Measurements from ENCODE around the gene CRTAP.
"Not testable (repeated sequence)": the region's sequence is repeated elsewhere in the genome, so short reads cannot be mapped to it uniquely, and the experiment has no call there.

Gene CRTAP

GRCh38 chr3:33144433-33144832 lies 30.6 kb downstream of the CRTAP start:
- no peak for FAIRE-seq

DNA sequence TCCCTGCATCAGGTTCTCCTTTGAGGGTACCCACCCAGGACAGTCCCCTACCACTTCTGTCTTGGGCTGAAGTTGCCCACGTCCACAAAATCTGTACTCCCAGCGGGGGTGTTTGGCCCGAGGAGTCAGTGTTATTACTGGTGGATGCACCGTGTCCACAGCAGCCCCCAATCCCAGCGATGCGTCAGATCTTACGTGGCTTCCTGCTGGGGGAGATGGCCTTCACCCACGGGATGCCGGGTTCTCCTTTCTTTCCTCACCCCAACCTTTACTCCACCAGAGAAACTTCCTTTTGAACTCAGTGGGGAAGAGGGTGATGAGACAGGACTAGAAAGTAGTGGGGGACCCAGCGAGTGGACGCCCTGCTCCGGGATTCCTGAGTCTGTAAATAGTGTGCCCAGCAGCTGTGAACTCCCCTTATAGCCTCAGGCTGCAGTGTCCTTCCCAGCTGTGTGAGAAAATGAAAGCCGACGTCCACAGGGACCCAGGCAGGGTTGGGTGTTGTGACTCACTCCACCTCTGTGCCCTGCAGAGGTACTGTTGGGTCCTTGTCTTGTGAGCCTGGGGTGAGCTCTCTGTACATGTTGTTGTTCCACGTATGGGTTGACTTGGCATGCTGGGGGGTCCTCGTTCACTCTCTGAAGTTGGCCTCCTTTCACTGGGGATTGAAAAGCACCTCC lies 31.5 kb downstream of the CRTAP start:
- FAIRE-seq = no peak

DNA sequence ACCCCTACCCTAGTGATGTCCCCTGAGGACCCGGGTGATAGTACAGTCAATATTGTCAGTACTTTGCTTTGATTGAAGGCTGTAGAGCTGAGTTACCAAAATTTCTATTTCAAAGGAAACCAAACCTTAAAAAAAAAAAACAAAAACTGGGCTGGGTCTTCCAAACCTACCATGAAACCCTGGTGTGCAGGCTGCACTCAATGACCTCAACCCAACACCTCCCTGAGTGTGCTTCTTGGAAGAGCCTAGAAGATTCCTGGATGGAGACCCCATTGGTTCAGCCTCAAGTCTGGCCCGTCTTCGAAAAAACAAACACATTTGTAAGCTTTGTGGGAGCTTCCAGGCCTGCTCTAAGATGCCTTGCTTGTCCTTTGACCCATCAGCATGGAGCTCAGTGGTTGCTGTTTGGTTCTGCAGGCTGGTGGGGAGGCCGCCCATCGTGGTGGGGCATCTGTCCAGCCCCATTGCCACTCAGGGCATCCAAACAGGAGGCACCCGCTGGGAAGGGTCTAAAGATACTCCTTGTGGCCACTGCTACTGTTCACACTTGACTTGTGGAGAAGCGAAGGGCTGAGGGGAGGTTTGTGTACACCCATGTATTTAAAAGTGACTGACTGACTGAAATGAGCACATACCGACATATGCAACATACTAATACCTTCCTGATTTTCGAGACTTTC lies 32.2 kb downstream of the CRTAP start:
- no peak for FAIRE-seq

GRCh38 chr3:33146791-33147445 lies 33.1 kb downstream of the CRTAP start:
- FAIRE-seq = no peak

DNA sequence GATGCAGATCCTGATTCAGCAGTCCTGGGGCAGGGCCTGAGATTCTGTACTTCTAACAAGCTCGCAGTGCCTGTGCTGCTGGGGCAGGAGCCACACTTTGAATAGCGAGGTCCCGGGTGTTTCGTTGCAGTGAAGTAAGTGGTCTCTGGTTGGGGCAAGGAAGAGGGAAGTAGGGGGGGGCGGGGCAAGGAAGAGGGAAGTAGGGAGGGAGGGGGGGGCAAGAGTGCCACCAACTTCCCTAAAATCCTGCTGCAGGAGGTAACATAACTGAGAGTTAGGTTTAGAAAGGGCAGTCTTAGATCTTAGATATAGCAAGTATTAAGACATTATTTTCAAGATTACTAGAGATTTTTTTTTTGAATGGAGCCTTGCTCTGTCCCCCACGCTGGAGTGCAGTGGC lies 35.5 kb downstream of the CRTAP start:
- FAIRE-seq = no peak

- no peak for FAIRE-seq
Observed at GRCh38 chr3:33152363-33153360, 38.8 kb downstream of the CRTAP start.

DNA sequence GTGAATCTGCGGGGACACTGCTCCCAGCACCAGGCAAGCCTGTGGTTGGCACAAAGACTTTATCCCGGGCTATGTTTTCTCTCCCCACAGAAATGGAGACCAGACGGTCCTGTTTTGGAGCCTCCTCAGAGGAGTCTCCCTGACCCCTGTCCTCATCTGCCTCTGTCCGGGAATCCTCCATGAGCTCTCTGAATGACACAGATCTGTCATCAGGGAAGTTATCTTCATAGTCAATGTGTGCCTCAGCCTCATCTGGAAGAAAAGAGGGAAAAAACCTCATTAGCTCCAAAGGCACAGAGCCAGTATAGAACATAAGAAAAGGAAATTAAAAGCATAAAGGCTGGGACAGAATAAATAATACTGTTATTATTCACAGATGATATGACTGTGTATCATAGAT lies 40.0 kb downstream of the CRTAP start:
- FAIRE-seq = no peak

DNA sequence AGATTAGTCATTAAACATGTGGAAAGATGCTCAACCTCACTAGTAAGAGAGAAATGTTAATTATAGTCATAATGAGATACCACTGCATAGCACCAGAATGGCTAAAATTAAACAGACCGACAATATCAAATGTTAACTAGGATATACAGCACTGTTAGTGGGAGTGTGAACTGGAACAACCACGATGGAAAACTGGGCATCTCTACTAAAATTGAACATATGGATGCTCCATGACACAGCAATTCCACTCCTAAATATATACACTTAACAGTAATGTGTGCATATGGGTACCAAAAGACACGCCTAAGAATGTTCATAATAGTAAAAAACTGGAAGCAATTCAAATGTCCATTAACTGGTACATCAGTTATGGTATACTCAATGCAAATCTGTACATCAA lies 41.5 kb downstream of the CRTAP start:
- FAIRE-seq = no peak

GRCh38 chr3:33159234-33159633 lies 45.4 kb downstream of the CRTAP start:
- FAIRE-seq = no peak

- FAIRE-seq = no peak
Observed at GRCh38 chr3:33159981-33160380, 46.2 kb downstream of the CRTAP start.

DNA sequence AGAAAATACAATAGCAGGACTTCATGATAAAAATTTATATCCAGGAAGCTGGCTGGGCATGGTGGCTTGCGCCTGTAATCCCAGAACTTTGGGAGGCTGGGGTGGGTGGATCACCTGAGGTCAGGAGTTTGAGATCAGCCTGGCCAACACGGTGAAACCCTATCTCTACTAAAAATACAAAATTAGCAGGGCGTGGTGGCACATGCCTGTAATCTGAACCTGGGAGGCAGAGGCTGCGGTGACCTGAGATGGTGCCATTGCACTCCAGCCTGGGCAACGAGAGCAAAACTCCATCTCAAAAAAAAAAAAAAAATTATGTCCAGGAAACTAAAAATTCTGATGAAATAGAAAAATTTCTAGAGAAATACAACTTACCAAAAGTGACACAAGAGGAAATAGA lies 48.8 kb downstream of the CRTAP start:
- not testable (repeated sequence) for FAIRE-seq

DNA sequence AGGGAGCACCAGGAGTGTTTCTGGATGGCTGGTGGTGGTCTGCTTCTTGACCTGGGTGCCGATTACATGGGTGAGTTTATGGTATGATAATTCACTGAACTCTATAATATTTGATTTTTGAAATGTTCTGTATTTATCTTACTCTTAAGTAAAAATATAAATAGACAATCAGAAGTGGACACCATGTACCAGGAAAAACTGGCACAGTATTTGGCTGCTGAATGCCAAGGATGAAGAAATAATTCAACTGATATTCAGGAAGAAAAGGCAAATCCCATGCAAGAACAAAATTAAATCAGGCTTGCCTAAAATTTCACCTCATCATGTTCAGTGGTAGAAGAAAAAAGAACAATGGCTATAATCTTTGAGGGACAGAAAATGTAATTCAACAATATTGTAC lies 51.6 kb downstream of the CRTAP start:
- FAIRE-seq = no peak

DNA sequence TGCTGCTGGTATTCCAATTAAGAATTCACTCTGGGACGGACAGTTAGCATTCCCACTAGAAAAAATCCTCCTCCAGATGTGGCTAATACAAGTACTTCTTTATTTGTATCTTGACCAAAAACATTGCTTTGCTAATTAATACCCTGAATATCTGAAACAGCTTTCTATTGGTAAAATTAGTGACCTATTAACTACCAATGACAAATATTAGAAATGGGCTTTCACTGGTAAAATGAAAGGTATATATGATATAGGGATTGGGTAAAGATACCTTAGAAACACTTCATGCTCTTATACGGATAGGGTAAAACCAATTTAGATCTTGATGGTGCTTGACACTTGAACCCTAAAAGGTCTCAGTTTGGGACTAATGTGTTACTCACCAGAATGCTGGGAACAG lies 52.3 kb downstream of the CRTAP start:
- FAIRE-seq = no peak

- FAIRE-seq = no peak
Observed at GRCh38 chr3:33167284-33167683, 53.5 kb downstream of the CRTAP start.

- FAIRE-seq = no peak
Observed at GRCh38 chr3:33167716-33168336, 54.0 kb downstream of the CRTAP start.

DNA sequence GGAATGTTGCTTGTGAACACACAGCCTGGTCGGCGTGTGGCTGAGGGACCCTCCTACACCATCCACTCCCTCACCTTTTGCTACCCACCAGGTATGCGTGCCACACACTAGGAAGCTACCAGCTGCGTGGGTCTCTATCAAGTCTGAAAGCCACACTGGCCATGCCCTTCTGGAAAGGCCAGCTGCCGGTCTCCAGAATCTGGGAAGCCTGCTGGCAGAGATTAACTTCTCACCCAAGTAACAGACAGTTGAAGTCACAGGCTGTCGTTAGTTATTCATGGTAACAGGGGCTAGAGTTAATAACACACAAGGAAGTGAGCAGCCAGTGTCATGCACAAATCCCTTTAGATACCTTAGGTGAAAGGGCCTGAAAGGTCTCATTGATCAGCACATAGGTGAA lies 56.7 kb downstream of the CRTAP start:
- no peak for FAIRE-seq

GRCh38 chr3:33171580-33171979 lies 57.8 kb downstream of the CRTAP start:
- FAIRE-seq = no peak

- no peak for FAIRE-seq
Observed at GRCh38 chr3:33173103-33173502, 59.3 kb downstream of the CRTAP start.

- no peak for FAIRE-seq
Observed at GRCh38 chr3:33173672-33174071, 59.9 kb downstream of the CRTAP start.

DNA sequence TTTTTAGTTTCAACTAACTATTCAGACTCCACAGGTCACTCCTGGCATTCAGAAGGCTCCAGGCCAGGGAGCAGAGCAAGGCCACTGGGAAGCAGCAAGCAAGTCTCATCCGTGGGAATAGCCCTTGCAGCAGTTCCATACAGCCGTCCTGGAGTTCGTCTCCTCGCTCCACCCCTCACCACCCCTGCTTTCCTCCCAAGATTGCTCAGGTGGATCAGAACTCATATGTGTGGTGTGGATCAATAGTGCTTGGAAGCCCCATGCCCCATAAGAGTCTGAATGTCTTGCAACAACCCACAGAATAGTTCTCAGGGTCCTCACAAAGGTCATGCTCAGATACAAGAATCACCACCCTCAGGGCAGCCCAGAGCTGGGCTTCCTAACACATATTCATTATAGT lies 60.3 kb downstream of the CRTAP start:
- FAIRE-seq = no peak

- no peak for FAIRE-seq
Observed at GRCh38 chr3:33174711-33175414, 61.0 kb downstream of the CRTAP start.

DNA sequence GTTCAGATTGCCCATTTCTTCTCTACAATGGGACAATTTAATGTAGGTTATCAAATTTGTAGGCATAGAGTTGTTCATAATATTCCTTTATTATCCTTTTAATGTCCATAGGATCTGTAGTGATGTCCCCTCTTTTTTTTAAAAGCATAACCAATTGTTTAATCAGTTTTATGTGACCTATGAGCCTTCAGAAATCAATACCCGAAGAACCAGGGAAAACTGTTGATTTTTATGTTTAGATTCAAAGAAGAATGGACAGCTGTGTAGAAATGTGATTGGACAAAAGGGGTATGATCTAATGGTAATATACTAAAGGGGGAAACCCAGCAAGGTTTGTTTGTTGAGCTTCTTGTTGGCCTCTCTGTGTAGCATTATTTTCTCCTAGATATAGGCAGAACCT lies 65.3 kb downstream of the CRTAP start:
- FAIRE-seq = no peak
